ENCODE results near the gene CLDN19. TPM values are rescaled to one million over a fixed set of nuclear protein-coding genes. Genes with fewer than 3 reads are reported as not detected.

The CLDN19 gene
- total RNA-seq: 1 to 10 TPM in 2 of 4 donors, under 1 TPM in 1, not detected in 1; 0.99 to 1.9 (median 1.1) TPM

- Histone ChIP-seq H3K27ac (replicated peaks in 1 of 4) (no peak within 1 kb of the TSS), H3K9me3 (no peaks in the 10 kb centered on the region), H3K27me3 (peaks cover 0 to 4% (median 0%) of the 10 kb centered on the region in 4 donors), H3K36me3 (no peaks in the 10 kb centered on the region), H3K4me1 (no peaks in the 10 kb centered on the region), H3K4me3 (no peak within 1 kb of the TSS)
- intact Hi-C loops (cut with DNase I): no loop called here
- TF ChIP-seq POLR2A (IDR thresholded peaks at IDR 0.05; ENCODE audit: low read depth) (no peak), POLR2AphosphoS5 (IDR thresholded peaks at IDR 0.05) (no peak), EP300 (IDR thresholded peaks at IDR 0.05) (no peak)
- TF ChIP-seq, protein P1, sequence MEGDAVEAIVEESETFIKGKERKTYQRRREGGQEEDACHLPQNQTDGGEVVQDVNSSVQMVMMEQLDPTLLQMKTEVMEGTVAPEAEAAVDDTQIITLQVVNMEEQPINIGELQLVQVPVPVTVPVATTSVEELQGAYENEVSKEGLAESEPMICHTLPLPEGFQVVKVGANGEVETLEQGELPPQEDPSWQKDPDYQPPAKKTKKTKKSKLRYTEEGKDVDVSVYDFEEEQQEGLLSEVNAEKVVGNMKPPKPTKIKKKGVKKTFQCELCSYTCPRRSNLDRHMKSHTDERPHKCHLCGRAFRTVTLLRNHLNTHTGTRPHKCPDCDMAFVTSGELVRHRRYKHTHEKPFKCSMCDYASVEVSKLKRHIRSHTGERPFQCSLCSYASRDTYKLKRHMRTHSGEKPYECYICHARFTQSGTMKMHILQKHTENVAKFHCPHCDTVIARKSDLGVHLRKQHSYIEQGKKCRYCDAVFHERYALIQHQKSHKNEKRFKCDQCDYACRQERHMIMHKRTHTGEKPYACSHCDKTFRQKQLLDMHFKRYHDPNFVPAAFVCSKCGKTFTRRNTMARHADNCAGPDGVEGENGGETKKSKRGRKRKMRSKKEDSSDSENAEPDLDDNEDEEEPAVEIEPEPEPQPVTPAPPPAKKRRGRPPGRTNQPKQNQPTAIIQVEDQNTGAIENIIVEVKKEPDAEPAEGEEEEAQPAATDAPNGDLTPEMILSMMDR (IDR thresholded peaks at IDR 0.05): no peak
- no peak for DNase-seq (ENCODE audit: extremely low spot score)
- WGBS: 74% methylated on average over 27 of the region's 27 CpGs
These were observed at the start of gene CLDN19 for GRCh38 chr1:42739753-42740700. CLDN19 (minus strand) TSS chr1:42740236; CDS start chr1:42740063, 173 bp downstream.

DNA sequence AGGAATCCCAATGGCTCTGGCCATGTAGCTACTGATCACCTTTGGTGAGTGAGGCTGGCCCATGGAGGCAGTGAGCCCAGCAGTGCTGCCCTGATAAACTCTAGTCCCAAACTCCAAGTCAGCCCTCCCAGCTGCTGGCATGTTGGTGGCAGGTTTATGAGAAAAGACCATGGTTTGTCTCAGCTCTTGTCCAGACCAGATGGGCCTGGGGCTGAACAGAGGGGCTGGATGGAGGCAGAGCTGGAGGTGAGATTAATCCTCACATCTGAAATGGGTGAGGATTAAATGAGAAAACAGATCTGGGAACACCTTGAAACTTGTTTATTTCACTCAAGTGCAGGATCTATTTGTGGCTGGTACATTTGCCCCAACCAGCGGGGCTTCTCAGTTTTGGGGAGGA lies 48.0 kb upstream of the CLDN19 start:
- Histone ChIP-seq H3K36me3 (peaks cover 0 to under 1% (median 0%) of the 10 kb centered on the region in 4 donors), H3K27me3 (no peaks in the 10 kb centered on the region), H3K9me3 (no peaks in the 10 kb centered on the region), H3K27ac (replicated peaks in 1 of 4) (no peak overlapping the region), H3K4me1 (peaks cover 14 to 17% (median 15%) of the 10 kb centered on the region in 4 donors), H3K4me3 (no peak overlapping the region)
- TF ChIP-seq POLR2AphosphoS5 (IDR thresholded peaks at IDR 0.05) (no peak), POLR2A (IDR thresholded peaks at IDR 0.05; ENCODE audit: low read depth) (no peak), EP300 (IDR thresholded peaks at IDR 0.05) (no peak)
- TF ChIP-seq, protein P1 (IDR thresholded peaks at IDR 0.05): no peak
- no peak for DNase-seq (ENCODE audit: extremely low spot score)
- intact Hi-C loops (cut with DNase I): no loop called here
- WGBS: 100% methylated on average over 1 of the region's 1 CpG

- no peak for DNase-seq (ENCODE audit: extremely low spot score)
- intact Hi-C loops (cut with DNase I): no loop called here
- TF ChIP-seq, protein P1 (IDR thresholded peaks at IDR 0.05): no peak
- TF ChIP-seq EP300 (IDR thresholded peaks at IDR 0.05) (no peak), POLR2AphosphoS5 (IDR thresholded peaks at IDR 0.05) (no peak), POLR2A (IDR thresholded peaks at IDR 0.05; ENCODE audit: low read depth) (no peak)
- WGBS: 90% methylated on average over 5 of the region's 5 CpGs
- H3K4me1 ChIP-seq: peaks cover 14 to 17% (median 15%) of the 10 kb centered on the region in 4 donors
- no peaks in the 10 kb centered on the region for H3K27me3 ChIP-seq
- no peak overlapping the region for H3K4me3 ChIP-seq
- H3K27ac ChIP-seq (replicated peaks in 1 of 4): no peak overlapping the region
- no peaks in the 10 kb centered on the region for H3K9me3 ChIP-seq
- peaks cover under 1 to 16% (median 4%) of the 10 kb centered on the region in 4 donors for H3K36me3 ChIP-seq
These were observed 46.1 kb upstream of the CLDN19 start for GRCh38 chr1:42786097-42786496.

DNA sequence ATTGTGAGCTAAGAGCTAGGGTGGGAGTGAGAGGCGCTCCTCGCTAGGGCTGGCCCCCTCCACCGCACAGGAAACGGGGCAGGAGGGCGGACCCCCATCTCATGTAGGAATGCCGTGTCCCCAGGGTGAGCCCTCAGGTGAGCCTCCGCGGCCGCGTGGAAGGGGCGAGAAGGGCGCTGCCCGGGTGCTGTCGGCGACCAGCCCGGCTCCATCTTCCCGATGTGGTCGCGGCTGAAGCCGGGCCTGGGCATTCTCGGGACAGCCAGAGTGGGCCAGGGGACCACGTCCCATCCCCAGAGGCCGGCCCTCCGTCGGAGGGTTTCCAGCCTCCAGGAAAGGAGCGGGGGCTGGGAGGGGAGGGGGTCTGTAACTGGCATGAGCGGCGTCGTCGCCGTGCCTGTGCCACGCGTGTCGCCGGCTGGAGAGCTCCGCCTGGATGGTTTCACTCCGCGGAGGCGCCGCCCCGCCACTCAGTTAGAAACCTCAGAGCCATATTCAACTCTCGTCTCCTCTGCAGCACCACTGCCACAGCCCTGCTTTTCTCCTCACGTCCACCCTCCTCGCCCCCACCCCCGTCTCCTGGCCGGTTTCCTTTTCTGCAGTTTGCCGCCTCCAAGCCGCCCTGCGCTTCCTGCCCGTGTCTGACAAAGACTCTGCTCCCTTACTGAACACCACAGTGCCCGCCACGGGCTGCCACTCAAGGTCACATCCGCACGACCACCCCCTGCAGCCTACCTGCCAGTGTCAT lies 45.1 kb upstream of the CLDN19 start, which contains the start of gene TMEM269:
Gene TMEM269 (plus strand): TSS at position 46 of the 748 bp plus-strand sequence. CDS start 4,903 bp downstream, outside the sequence.
- H3K27me3 ChIP-seq: no peaks in the 10 kb centered on the region
- WGBS: 24% methylated on average over 24 of the region's 54 CpGs
- H3K4me1 ChIP-seq: peaks cover 14 to 17% (median 15%) of the 10 kb centered on the region in 4 donors
- H3K9me3 ChIP-seq: no peaks in the 10 kb centered on the region
- TF ChIP-seq, protein P1 (IDR thresholded peaks at IDR 0.05): no peak
- no peak for TF ChIP-seq POLR2AphosphoS5 (IDR thresholded peaks at IDR 0.05)
- no peak within 1 kb of the TSS for H3K27ac ChIP-seq (replicated peaks in 1 of 4)
- intact Hi-C loops (cut with DNase I): no loop called here
- peak within 1 kb of the TSS; percentile 49 to 64 (median 52) for H3K4me3 ChIP-seq
- peaks cover 6 to 26% (median 11%) of the 10 kb centered on the region in 4 donors for H3K36me3 ChIP-seq
- DNase-seq (ENCODE audit: extremely low spot score): no peak

All from esophagus muscularis mucosa (tissue), 4 donors.